ENCODE results near the gene TTC36. TPM values are rescaled to one million over a fixed set of nuclear protein-coding genes. Genes with fewer than 3 reads are reported as not detected.

Gene TTC36
- total and polyA plus RNA-seq, 4 donors, result 0.99 to 3.5 (median 2.5) TPM

DNA sequence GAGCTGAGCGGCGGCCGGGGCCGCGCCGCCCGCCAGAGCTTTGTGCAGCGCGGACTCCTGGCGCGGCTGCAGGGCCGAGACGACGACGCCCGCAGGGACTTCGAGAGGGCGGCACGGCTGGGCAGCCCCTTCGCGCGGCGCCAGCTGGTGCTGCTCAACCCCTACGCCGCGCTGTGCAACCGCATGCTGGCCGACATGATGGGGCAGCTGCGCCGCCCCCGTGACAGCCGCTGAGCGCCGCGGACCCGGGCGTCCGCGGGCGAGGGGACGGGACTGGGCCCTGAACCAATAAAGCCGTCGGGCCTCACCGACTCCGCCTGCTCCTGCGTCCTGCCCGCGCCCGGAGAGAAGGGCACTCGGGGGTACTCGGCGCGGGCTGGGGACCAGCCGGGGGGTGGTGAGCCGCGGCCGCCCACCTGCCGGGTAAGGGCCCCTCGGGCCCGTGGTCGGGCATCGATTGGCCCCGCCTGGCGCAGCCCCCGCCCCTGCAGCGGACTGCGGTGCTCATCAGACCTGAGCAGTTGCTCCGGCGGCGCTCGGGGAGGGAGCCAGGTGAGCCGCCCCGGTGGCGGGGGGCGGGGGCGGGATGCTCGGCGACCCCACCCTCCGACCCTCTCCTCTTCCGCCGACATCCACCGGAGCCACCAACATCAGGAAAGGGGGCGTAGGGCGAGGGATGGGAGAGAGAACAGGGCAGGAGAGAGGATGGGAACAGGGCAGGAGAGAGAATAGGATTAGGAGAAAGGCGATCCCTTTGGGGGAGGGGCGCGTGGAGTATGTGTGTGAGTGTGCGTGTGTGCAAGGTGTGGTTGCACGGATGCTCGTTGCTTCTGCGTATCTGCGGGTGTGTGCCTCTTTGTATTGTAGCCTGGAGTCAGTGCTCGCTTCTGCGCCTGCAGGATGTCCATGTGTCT lies 3.7 kb downstream of the TTC36 start, which contains the start of gene TMEM25:
TSS of gene TMEM25 (plus strand) at position 510 of the 914 bp plus-strand sequence. CDS start 610 bp downstream, outside the sequence.
- peaks cover 42% of the 10 kb centered on the region for H3K4me1 ChIP-seq (ENCODE audit: control insufficient read depth, insufficient read depth, low read length)
- peaks cover 45% of the 10 kb centered on the region for H3K36me3 ChIP-seq (ENCODE audit: control insufficient read depth, insufficient read depth, low read length)
- H3K4me3 ChIP-seq (ENCODE audit: low read depth, low read length), result peak within 1 kb of the TSS; percentile 71
- WGBS (ENCODE audit: insufficient coverage), result under 1% methylated on average over 84 of the region's 94 CpGs
- peak within 1 kb of the TSS; percentile 47 for H3K27ac ChIP-seq (ENCODE audit: low read depth, low read length)
- no peaks in the 10 kb centered on the region for H3K9me3 ChIP-seq (ENCODE audit: control insufficient read depth, insufficient read depth, low read length)
- no peaks in the 10 kb centered on the region for H3K27me3 ChIP-seq (ENCODE audit: control insufficient read depth, insufficient read depth, low read length)
- peak; percentile 47 to 92 (median 61) for DNase-seq (ENCODE audit: low read depth in 4 of 6, low spot score in 6 of 6)

GRCh38 chr11:118531597-118532084 lies 4.4 kb downstream of the TTC36 start:
- peak overlapping the region; percentile 71 for H3K4me3 ChIP-seq (ENCODE audit: low read depth, low read length)
- DNase-seq (ENCODE audit: low read depth in 4 of 6, low spot score in 6 of 6), result no peak
- no peak overlapping the region for H3K27ac ChIP-seq (ENCODE audit: low read depth, low read length)
- H3K4me1 ChIP-seq (ENCODE audit: control insufficient read depth, insufficient read depth, low read length), result peaks cover 42% of the 10 kb centered on the region
- peaks cover 50% of the 10 kb centered on the region for H3K36me3 ChIP-seq (ENCODE audit: control insufficient read depth, insufficient read depth, low read length)
- WGBS (ENCODE audit: insufficient coverage), result 8% methylated on average over 12 of the region's 12 CpGs
- no peaks in the 10 kb centered on the region for H3K27me3 ChIP-seq (ENCODE audit: control insufficient read depth, insufficient read depth, low read length)
- H3K9me3 ChIP-seq (ENCODE audit: control insufficient read depth, insufficient read depth, low read length), result no peaks in the 10 kb centered on the region

GRCh38 chr11:118532091-118532490 lies 4.8 kb downstream of the TTC36 start:
- no peaks in the 10 kb centered on the region for H3K27me3 ChIP-seq (ENCODE audit: control insufficient read depth, insufficient read depth, low read length)
- peak overlapping the region; percentile 71 for H3K4me3 ChIP-seq (ENCODE audit: low read depth, low read length)
- no peak overlapping the region for H3K27ac ChIP-seq (ENCODE audit: low read depth, low read length)
- 79% methylated on average over 10 of the region's 10 CpGs for WGBS (ENCODE audit: insufficient coverage)
- no peaks in the 10 kb centered on the region for H3K9me3 ChIP-seq (ENCODE audit: control insufficient read depth, insufficient read depth, low read length)
- peaks cover 54% of the 10 kb centered on the region for H3K36me3 ChIP-seq (ENCODE audit: control insufficient read depth, insufficient read depth, low read length)
- H3K4me1 ChIP-seq (ENCODE audit: control insufficient read depth, insufficient read depth, low read length), result peaks cover 42% of the 10 kb centered on the region
- DNase-seq (ENCODE audit: low read depth in 4 of 6, low spot score in 6 of 6), result no peak

- Histone ChIP-seq H3K4me3 (ENCODE audit: low read depth, low read length) (no peak overlapping the region), H3K27ac (ENCODE audit: low read depth, low read length) (no peak overlapping the region), H3K27me3 (ENCODE audit: control insufficient read depth, insufficient read depth, low read length) (no peaks in the 10 kb centered on the region), H3K9me3 (ENCODE audit: control insufficient read depth, insufficient read depth, low read length) (no peaks in the 10 kb centered on the region), H3K4me1 (ENCODE audit: control insufficient read depth, insufficient read depth, low read length) (peaks cover 42% of the 10 kb centered on the region), H3K36me3 (ENCODE audit: control insufficient read depth, insufficient read depth, low read length) (peaks cover 56% of the 10 kb centered on the region)
- no peak for DNase-seq (ENCODE audit: low read depth in 4 of 6, low spot score in 6 of 6)
- WGBS (ENCODE audit: insufficient coverage), result 95% methylated on average over 19 of the region's 19 CpGs
These were observed 5.8 kb downstream of the TTC36 start for GRCh38 chr11:118532852-118533768.

DNA sequence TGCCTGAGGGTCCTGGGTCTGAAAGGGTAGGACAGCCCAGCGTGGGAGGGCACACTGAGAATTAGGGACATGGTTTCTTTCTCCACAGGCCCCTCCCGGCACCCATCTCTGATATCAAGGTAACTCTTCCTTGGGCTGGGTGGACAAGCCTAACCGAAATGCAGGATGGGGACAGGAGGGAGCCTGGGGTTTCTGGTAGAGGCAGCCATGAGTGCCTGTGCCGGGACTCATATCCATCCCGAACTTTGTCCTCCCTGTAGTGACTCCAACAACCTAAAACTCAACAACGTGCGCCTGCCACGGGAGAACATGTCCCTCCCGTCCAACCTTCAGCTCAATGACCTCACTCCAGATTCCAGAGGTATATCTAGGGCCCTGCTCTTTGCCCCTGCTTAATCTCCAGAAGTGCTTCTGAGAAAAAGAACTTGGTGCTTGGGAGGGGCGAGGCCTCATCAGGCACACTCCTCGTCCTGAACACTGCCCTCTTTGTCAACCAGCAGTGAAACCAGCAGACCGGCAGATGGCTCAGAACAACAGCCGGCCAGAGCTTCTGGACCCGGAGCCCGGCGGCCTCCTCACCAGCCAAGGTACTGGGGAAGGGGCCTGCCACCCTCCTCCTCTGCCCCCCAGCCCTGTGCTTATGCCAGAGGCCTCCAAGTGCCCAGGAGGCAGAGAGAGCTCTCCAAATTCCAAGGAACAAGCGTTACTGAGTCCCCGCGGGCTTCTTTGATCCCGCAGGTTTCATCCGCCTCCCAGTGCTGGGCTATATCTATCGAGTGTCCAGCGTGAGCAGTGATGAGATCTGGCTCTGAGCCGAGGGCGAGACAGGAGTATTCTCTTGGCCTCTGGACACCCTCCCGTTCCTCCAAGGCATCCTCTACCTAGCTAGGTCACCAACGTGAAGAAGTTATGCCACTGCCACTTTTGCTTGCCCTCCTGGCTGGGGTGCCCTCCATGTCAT lies 6.8 kb downstream of the TTC36 start:
- H3K9me3 ChIP-seq (ENCODE audit: control insufficient read depth, insufficient read depth, low read length), result no peaks in the 10 kb centered on the region
- H3K4me3 ChIP-seq (ENCODE audit: low read depth, low read length), result no peak overlapping the region
- peaks cover 39% of the 10 kb centered on the region for H3K4me1 ChIP-seq (ENCODE audit: control insufficient read depth, insufficient read depth, low read length)
- DNase-seq (ENCODE audit: low read depth in 4 of 6, low spot score in 6 of 6), result peak in 2 of 6 donors; percentile 20 to 50
- 66% methylated on average over 26 of the region's 27 CpGs for WGBS (ENCODE audit: insufficient coverage)
- peak overlapping the region; percentile 25 for H3K27ac ChIP-seq (ENCODE audit: low read depth, low read length)
- peaks cover 50% of the 10 kb centered on the region for H3K36me3 ChIP-seq (ENCODE audit: control insufficient read depth, insufficient read depth, low read length)
- H3K27me3 ChIP-seq (ENCODE audit: control insufficient read depth, insufficient read depth, low read length), result no peaks in the 10 kb centered on the region

- Histone ChIP-seq H3K4me3 (ENCODE audit: low read depth, low read length) (no peak overlapping the region), H3K27me3 (ENCODE audit: control insufficient read depth, insufficient read depth, low read length) (no peaks in the 10 kb centered on the region), H3K9me3 (ENCODE audit: control insufficient read depth, insufficient read depth, low read length) (no peaks in the 10 kb centered on the region), H3K4me1 (ENCODE audit: control insufficient read depth, insufficient read depth, low read length) (peaks cover 31% of the 10 kb centered on the region), H3K36me3 (ENCODE audit: control insufficient read depth, insufficient read depth, low read length) (peaks cover 54% of the 10 kb centered on the region), H3K27ac (ENCODE audit: low read depth, low read length) (no peak overlapping the region)
- DNase-seq (ENCODE audit: low read depth in 4 of 6, low spot score in 6 of 6), result no peak
- 79% methylated on average over 3 of the region's 9 CpGs for WGBS (ENCODE audit: insufficient coverage)
These were observed 8.0 kb downstream of the TTC36 start for GRCh38 chr11:118535261-118535660.

- no peaks in the 10 kb centered on the region for H3K9me3 ChIP-seq (ENCODE audit: control insufficient read depth, insufficient read depth, low read length)
- no peak for DNase-seq (ENCODE audit: low read depth in 4 of 6, low spot score in 6 of 6)
- H3K27me3 ChIP-seq (ENCODE audit: control insufficient read depth, insufficient read depth, low read length), result no peaks in the 10 kb centered on the region
- no peak overlapping the region for H3K4me3 ChIP-seq (ENCODE audit: low read depth, low read length)
- H3K27ac ChIP-seq (ENCODE audit: low read depth, low read length), result no peak overlapping the region
- peaks cover 63% of the 10 kb centered on the region for H3K36me3 ChIP-seq (ENCODE audit: control insufficient read depth, insufficient read depth, low read length)
- peaks cover 24% of the 10 kb centered on the region for H3K4me1 ChIP-seq (ENCODE audit: control insufficient read depth, insufficient read depth, low read length)
- WGBS (ENCODE audit: insufficient coverage), result 100% methylated on average over 3 of the region's 5 CpGs
These were observed 9.5 kb downstream of the TTC36 start for GRCh38 chr11:118536726-118537125.

GRCh38 chr11:118537409-118537980 lies 10.2 kb downstream of the TTC36 start:
- Histone ChIP-seq H3K4me3 (ENCODE audit: low read depth, low read length) (no peak overlapping the region), H3K36me3 (ENCODE audit: control insufficient read depth, insufficient read depth, low read length) (peaks cover 62% of the 10 kb centered on the region), H3K27me3 (ENCODE audit: control insufficient read depth, insufficient read depth, low read length) (no peaks in the 10 kb centered on the region), H3K9me3 (ENCODE audit: control insufficient read depth, insufficient read depth, low read length) (no peaks in the 10 kb centered on the region), H3K4me1 (ENCODE audit: control insufficient read depth, insufficient read depth, low read length) (peaks cover 17% of the 10 kb centered on the region), H3K27ac (ENCODE audit: low read depth, low read length) (no peak overlapping the region)
- no peak for DNase-seq (ENCODE audit: low read depth in 4 of 6, low spot score in 6 of 6)
- WGBS (ENCODE audit: insufficient coverage), result 71% methylated on average over 1 of the region's 6 CpGs
